GM12864 (cell line): ENCODE data around the gene KIZ.

Experiments
- DNase-seq: peaks from one replicate; pipeline ENCODE4 v3.0.0-alpha.2; 2011; ENCODE audit warnings: low read depth
- H3K4me3 ChIP-seq: 2 replicates; pipeline ENCODE4 v1.5.1; 2011; ENCODE audit warnings: mild to moderate bottlenecking, low read depth, low read length, control low read depth
- TF ChIP-seq, protein P1 (sequence below): IDR thresholded peaks from 2 replicates; pipeline ENCODE4 v1.5.1; 2011; ENCODE audit warnings: low read depth, mild to moderate bottlenecking, moderate library complexity, low read length, control low read depth, inconsistent platforms; ENCODE audit errors: missing control alignments

The KIZ gene

DNA sequence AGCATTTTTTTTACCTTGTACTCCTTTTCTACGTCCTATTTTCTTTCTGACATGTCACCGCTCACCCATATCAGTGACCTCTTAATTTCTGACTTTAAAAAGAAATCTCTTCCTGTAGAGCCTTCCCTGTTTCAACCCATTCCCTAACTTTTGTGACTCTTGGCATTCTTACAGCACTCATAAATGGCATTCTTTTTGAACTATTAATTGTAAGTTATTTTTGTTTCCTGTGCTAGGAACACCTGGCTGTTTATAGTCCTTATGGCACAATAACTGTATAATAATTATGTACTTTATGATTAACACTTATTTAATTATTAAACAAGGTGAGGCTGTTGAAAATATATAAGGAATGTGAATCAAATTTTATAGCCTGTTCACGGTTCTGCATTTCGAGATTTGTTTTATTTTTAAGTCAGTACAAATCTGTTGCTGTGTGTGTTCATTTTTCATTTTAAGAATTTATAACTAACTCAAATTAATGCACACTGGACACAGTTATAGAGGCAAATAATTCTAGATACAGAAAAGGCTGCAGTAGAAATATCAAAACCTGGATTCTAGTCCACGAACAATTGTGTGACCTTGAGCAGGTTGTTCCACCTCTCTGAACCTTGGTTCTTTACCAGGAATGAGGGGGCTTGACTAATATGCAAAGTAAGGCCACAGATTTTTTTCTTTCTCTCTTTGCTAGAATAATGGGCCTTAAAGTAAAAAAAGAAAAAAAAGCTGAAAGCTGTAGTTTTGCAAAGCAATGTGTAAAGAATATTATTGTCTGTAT, 1.5 kb downstream of the KIZ start:
- DNase-seq, result no peak
- H3K4me3 ChIP-seq, result no peak overlapping the region; the same call in 1 of the 2 replicates
- TF ChIP-seq, protein P1, sequence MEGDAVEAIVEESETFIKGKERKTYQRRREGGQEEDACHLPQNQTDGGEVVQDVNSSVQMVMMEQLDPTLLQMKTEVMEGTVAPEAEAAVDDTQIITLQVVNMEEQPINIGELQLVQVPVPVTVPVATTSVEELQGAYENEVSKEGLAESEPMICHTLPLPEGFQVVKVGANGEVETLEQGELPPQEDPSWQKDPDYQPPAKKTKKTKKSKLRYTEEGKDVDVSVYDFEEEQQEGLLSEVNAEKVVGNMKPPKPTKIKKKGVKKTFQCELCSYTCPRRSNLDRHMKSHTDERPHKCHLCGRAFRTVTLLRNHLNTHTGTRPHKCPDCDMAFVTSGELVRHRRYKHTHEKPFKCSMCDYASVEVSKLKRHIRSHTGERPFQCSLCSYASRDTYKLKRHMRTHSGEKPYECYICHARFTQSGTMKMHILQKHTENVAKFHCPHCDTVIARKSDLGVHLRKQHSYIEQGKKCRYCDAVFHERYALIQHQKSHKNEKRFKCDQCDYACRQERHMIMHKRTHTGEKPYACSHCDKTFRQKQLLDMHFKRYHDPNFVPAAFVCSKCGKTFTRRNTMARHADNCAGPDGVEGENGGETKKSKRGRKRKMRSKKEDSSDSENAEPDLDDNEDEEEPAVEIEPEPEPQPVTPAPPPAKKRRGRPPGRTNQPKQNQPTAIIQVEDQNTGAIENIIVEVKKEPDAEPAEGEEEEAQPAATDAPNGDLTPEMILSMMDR, result no peak

DNA sequence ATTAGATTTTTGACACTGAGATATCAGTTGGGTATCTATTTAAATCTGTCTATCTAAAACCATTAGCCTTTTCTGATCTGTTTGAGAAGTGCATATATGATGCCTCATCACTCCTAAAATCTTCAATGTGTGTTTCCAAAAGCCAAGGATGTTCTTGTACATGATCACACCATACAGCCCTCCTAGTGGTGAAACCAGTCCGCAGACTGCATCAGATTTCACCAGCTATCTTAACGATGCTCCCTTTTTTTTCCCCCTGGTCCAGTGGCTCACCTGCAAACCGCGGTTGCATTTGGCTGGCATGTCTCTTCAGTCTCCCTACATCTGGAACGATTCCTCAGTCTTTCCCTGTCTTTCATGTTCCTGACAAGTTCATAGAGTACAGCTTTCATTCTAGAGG, 4.0 kb downstream of the KIZ start:
- no peak overlapping the region for H3K4me3 ChIP-seq
- TF ChIP-seq, protein P1, result no peak
- DNase-seq, result no peak

DNA sequence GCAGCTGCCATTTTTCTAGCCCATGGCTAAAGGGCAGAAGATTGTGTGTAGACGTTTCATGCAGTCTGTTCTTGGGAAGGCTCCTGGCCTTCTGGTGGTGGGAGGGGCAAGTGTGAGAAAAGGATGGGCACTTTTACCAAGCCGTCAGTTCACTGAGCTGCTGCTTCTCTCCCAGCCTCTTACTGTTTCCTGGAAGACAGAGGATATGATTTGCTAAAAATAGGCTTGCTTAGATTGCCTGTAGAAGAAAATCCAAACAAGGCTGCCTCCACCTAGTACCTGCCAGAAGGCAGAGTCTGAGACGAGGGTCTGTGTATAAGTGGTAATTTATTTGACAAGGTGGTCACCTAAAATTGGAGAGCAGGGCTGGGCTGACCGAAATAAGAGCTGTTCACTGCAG, 7.5 kb downstream of the KIZ start:
- TF ChIP-seq, protein P1, result no peak
- H3K4me3 ChIP-seq, result no peak overlapping the region
- DNase-seq, result no peak

DNA sequence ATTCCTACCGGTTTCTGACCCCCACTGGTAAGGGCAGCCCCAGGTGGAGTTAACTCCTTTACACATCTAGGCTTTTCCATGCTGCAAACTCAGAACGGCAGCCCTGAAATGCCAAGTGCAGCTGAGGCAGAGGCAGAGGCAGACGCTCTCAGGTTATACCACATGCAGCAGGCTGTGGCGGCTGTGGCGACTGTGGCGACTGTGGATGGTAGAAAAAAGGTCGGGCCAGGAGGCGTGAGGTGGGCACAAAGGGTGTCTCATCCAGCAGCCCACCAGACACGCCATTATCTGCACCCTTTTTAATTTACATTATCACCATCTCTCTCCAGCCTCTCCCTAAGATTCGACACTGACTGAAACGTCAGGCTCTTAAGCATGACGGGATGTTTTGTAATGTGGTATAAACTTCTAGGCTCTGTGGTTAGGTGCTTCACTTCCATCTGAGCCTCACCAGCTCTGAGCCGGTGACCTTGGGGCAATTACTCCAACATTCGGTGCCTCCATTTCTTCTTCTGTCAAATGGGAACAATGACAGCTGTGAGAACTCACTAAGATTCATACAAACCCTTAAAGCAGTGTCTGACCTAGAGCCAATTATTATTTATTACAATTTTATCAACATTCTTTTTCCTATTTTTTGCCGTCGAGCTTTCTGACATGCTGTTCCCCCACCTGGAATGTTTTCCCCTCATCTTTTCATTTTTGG, 8.2 kb downstream of the KIZ start:
- TF ChIP-seq, protein P1, result no peak
- DNase-seq, result no peak
- H3K4me3 ChIP-seq, result no peak overlapping the region

DNA sequence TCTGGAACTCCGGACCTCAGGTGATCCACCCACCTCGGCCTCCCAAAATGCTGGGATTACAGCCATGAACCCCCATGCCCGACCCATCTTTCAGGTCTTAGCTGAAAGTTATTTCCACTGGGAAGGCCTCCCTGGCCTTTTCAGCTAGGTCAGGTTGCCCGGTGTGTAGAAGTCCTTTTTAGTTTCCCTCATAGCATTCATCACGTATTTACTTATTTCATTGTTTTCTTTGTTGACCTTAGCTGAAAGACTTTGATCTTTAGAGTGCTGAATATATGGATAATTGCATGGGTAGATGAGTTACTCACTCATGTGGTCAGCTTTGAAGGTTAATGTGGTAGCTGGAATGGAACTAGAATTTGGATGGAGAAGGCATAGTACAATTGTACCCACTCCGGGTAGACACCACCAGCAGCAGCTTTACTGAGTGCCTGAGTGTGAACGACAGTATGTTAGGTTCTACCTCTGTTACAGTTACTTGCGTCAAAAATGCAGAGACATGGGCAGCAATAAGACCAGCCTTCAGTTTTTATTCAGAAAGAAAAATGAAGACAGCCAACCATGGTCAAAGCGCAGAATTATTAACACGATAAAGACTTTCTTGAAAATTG, 9.1 kb downstream of the KIZ start:
- DNase-seq, result no peak
- H3K4me3 ChIP-seq, result no peak overlapping the region
- TF ChIP-seq, protein P1, result no peak

DNA sequence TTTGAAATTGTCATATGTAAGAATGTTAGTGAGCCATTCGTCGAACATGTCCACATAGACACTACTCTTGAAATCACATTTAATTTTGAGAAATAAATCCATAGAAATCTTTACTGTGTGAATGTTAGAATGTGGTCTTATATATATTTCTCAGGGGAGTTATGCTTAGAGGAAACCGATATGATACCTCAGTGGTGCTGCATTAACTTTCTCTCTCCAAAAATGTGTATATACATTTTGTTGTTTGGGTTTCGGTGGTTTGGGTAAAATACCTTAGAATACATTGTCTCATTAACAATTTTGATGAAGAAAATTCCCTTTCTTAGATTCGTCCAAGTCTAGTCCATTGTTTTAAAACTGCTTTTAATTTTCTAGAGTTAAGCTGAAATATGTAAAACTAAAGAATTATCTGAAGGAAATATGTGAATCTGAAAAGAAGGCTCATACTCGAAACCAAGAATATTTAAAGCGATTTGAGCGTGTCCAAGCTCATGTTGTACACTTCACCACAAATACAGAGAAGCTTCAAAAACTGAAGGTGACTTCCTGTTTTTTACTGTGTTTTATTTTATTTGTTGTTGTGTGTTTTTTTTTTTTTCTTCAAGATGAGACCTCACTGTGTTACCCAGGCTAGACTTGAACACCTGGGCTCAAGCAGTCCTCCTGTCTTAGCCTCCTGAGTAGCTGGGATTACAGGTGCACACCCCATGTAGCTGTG, 10.3 kb downstream of the KIZ start:
- no peak for DNase-seq

More for the DNA sequence above, 10.3 kb downstream of the KIZ start:
- H3K4me3 ChIP-seq, result no peak overlapping the region
- TF ChIP-seq, protein P1, result no peak
